ENCODE measurements around the gene OGA.
A peak's percentile ranks its signal among the peaks of the same experiment; 100 is the strongest.

OGA gene

DNA sequence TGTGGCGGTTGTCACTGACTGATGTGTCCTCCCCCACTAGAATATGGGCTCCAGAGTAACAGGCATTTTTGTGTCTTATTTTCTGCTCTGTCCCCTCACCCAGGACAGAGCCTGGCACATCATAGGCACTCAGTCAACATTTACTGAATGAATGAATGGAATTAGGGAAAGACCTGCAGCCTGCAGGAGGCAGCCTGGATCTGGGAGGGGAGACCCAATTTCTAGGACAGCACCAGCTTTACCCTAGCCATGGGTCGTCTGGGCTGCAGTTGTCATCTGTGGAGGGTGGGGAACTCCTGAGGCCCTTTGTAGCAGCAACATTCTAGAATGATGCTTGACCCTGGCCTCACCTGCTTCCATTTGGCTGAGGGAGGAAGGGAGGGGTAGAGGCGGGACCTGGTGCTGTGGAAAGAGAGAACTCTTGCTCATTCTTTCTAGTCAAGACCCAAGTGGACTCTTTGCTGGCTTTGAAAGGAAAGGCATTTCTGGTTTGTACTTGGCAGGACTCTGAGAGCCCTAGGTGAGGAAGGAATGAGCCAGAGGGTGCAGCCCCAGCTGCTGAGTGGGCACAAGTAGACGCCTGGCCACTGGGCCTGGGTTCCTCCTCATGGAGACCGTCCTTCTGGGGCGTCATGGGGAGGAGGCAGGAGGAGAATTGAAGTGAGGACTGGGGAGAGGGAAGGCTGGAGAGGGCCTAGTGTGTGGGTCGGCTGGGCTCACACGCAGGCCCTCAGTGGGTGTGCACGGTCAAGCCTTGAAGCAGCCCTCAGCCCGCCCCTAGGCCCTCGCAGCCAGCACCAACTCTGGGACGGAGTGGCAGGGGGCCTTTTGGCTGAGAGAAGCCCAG, 51.3 kb downstream of the OGA start:
- Histone ChIP-seq H3K4me3 (ENCODE audit: low read depth, low read length) (no peak overlapping the region), H3K9me3 (ENCODE audit: control insufficient read depth, insufficient read depth, low read depth, low read length) (no peaks in the 10 kb centered on the region), H3K27ac (ENCODE audit: extremely low read depth, low read depth, low read length) (no peak overlapping the region; the same call in 1 of the 2 replicates), H3K4me1 (ENCODE audit: control insufficient read depth, insufficient read depth, low read length) (peaks cover 9% of the 10 kb centered on the region; the same call in 1 of the 2 replicates), H3K36me3 (ENCODE audit: control insufficient read depth in 2 of 2, insufficient read depth in 1 of 2, low read length in 2 of 2) (no peaks in the 10 kb centered on the region)
- ChIA-PET CTCF (interaction anchor here (1.6 to 3.4 kb wide), 2 partner anchors 14 kb away, joined by 3 to 16 read pairs; no protein-coding TSS in a partner anchor), POLR2A (no interaction called here)
- TF ChIP-seq ZSCAN16 (tag by site-specific recombination; IDR thresholded peaks at IDR 0.05) (no peak), ZFHX2 (tag by site-specific recombination; conservative IDR thresholded peaks at IDR 0.05) (0 out of 2 replicates have a peak, but pooled peaks have one; percentile 61)

- Histone ChIP-seq H3K36me3 (ENCODE audit: control insufficient read depth in 2 of 2, insufficient read depth in 1 of 2, low read length in 2 of 2) (no peaks in the 10 kb centered on the region), H3K4me1 (ENCODE audit: control insufficient read depth, insufficient read depth, low read length) (peaks cover 9% of the 10 kb centered on the region; the same call in 1 of the 2 replicates), H3K9me3 (ENCODE audit: control insufficient read depth, insufficient read depth, low read depth, low read length) (no peaks in the 10 kb centered on the region), H3K27ac (ENCODE audit: extremely low read depth, low read depth, low read length) (no peak overlapping the region), H3K4me3 (ENCODE audit: low read depth, low read length) (no peak overlapping the region)
- CTCF ChIA-PET = interaction anchor here (1.6 kb wide), 1 partner anchor 15 kb away, joined by 3 read pairs; no protein-coding TSS in a partner anchor
- TF ChIP-seq SP7 (tag by site-specific recombination; IDR thresholded peaks at IDR 0.05) = no peak
- TF ChIP-seq ZNF341 (tag by site-specific recombination; IDR thresholded peaks at IDR 0.05; ENCODE audit: low read depth) = peak; percentile 78
- POLR2A ChIA-PET = no interaction called here
Observed at GRCh38 chr10:101766306-101766705, 51.9 kb downstream of the OGA start.

DNA sequence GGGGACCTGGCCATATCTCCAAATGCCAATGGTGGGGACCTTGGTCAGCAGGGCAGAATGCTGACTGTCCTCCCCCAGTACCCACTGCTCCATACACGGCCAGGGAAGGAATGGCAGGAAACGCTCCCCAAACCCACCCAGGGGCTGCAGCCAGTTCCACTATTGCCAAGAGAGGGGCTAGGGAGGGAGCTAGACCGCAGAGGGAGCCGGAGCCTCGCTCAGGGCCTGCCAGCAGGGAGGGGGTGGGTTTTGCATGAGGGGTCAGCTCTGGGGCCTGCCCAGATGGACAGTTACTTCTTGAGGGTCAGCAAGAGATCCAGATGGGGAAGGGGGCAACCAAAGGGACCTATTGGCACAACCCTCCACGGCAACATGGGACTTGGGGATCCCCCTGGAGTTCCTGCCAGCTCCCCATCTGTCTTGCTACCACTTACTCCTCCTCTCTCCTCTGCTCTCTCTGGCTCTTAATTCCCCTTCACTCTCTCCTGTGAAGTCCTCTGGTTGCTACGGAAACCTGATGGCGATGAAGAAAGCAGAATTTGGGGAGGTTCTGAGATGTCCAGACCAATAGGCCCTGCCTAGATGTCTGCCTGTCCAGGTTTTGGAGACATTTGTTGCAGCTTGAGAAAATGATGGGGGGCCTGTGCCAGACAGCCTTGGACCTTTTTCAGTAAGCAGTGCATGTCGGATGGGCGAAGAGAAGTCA, 55.0 kb downstream of the OGA start:
- H3K4me3 ChIP-seq (ENCODE audit: low read depth, low read length) = no peak overlapping the region
- no peak for TF ChIP-seq ZNF140 (tag by site-specific recombination; IDR thresholded peaks at IDR 0.05)
- no peak for TF ChIP-seq ZBTB48 (tag by site-specific recombination; IDR thresholded peaks at IDR 0.05)
- TF ChIP-seq MYNN (tag by site-specific recombination; IDR thresholded peaks at IDR 0.05; ENCODE audit: borderline replicate concordance) = no peak
- no peak for TF ChIP-seq ZNF747 (tag by site-specific recombination; IDR thresholded peaks at IDR 0.05)
- TF ChIP-seq ZNF132 (tag by site-specific recombination; IDR thresholded peaks at IDR 0.05; ENCODE audit: borderline replicate concordance) = no peak
- no peak for TF ChIP-seq ZNF292 (tag by site-specific recombination; IDR thresholded peaks at IDR 0.05; ENCODE audit: borderline replicate concordance, low read depth)
- no peak for TF ChIP-seq ZNF366 (tag by site-specific recombination; conservative IDR thresholded peaks at IDR 0.05)
- TF ChIP-seq ZNF514 (tag by site-specific recombination; IDR thresholded peaks at IDR 0.05) = no peak
- TF ChIP-seq, protein P1, sequence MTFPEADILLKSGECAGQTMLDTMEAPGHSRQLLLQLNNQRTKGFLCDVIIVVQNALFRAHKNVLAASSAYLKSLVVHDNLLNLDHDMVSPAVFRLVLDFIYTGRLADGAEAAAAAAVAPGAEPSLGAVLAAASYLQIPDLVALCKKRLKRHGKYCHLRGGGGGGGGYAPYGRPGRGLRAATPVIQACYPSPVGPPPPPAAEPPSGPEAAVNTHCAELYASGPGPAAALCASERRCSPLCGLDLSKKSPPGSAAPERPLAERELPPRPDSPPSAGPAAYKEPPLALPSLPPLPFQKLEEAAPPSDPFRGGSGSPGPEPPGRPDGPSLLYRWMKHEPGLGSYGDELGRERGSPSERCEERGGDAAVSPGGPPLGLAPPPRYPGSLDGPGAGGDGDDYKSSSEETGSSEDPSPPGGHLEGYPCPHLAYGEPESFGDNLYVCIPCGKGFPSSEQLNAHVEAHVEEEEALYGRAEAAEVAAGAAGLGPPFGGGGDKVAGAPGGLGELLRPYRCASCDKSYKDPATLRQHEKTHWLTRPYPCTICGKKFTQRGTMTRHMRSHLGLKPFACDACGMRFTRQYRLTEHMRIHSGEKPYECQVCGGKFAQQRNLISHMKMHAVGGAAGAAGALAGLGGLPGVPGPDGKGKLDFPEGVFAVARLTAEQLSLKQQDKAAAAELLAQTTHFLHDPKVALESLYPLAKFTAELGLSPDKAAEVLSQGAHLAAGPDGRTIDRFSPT (tag by site-specific recombination; IDR thresholded peaks at IDR 0.05) = no peak
- no peak for TF ChIP-seq YY1 (tag by site-specific recombination; IDR thresholded peaks at IDR 0.05)
- TF ChIP-seq, protein P2, sequence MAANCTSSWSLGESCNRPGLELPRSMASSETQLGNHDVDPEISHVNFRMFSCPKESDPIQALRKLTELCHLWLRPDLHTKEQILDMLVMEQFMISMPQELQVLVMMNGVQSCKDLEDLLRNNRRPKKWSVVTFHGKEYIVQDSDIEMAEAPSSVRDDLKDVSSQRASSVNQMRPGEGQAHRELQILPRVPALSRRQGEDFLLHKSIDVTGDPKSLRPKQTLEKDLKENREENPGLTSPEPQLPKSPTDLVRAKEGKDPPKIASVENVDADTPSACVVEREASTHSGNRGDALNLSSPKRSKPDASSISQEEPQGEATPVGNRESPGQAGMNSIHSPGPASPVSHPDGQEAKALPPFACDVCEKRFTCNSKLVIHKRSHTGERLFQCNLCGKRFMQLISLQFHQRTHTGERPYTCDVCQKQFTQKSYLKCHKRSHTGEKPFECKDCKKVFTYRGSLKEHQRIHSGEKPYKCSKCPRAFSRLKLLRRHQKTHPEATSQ (tag by site-specific recombination; IDR thresholded peaks at IDR 0.05) = no peak
- no peak for TF ChIP-seq ZNF449 (tag by site-specific recombination; IDR thresholded peaks at IDR 0.05)
- no peak for TF ChIP-seq ZNF311 (tag by site-specific recombination; IDR thresholded peaks at IDR 0.05; ENCODE audit: borderline replicate concordance)
- ChIA-PET CTCF (no interaction called here), POLR2A (no interaction called here)
- H3K9me3 ChIP-seq (ENCODE audit: control insufficient read depth, insufficient read depth, low read depth, low read length) = no peaks in the 10 kb centered on the region
- no peaks in the 10 kb centered on the region for H3K36me3 ChIP-seq (ENCODE audit: control insufficient read depth in 2 of 2, insufficient read depth in 1 of 2, low read length in 2 of 2)
- H3K4me1 ChIP-seq (ENCODE audit: control insufficient read depth, insufficient read depth, low read length) = peaks cover 17% of the 10 kb centered on the region
- H3K27ac ChIP-seq (ENCODE audit: extremely low read depth, low read depth, low read length) = no peak overlapping the region
